Neural progenitor cell (in vitro differentiated cells): Measurements from ENCODE around the gene SMPD3. TPM values are rescaled to one million over a fixed set of nuclear protein-coding genes. Genes with fewer than 3 reads are reported as not detected.

Source experiments
- DNase-seq: peaks from one replicate; pipeline ENCODE4 v3.0.0-alpha.2; 2016; ENCODE audit warnings: low spot score
- H2AFZ ChIP-seq: fragments of 200-600 bp; sonication (generic); replicated peaks from 2 replicates; pipeline ENCODE4 v1.6.1; 2016; ENCODE audit warnings: antibody characterized with exemption
- H3F3A ChIP-seq: fragments of 200-600 bp; sonication (generic); 2 replicates; pipeline ENCODE4 v1.6.1; 2016; ENCODE audit warnings: antibody characterized with exemption, low read depth
- H3K27ac ChIP-seq: fragments of 200-600 bp; sonication (generic); 2 replicates; pipeline ENCODE4 v1.5.1; 2016; ENCODE audit warnings: mild to moderate bottlenecking
- H3K27me3 ChIP-seq: fragments of 200-600 bp; sonication (generic); 2 replicates; pipeline ENCODE4 v1.6.1; 2016; ENCODE audit warnings: mild to moderate bottlenecking, moderate library complexity
- H3K36me3 ChIP-seq: fragments of 200-600 bp; sonication (generic); 2 replicates; pipeline ENCODE4 v1.5.1; 2016
- H3K4me1 ChIP-seq: fragments of 200-600 bp; sonication (generic); 2 replicates; pipeline ENCODE4 v1.6.1; 2016; ENCODE audit warnings: mixed run types
- H3K4me2 ChIP-seq: fragments of 200-600 bp; sonication (generic); 2 replicates; pipeline ENCODE4 v1.6.1; 2016
- H3K4me3 ChIP-seq: fragments of 200-600 bp; sonication (generic); 2 replicates; pipeline ENCODE4 v1.5.1; 2016
- H3K79me2 ChIP-seq: fragments of 200-600 bp; sonication (generic); 2 replicates; pipeline ENCODE4 v1.6.1; 2016; ENCODE audit warnings: low read depth
- H3K9ac ChIP-seq: fragments of 200-600 bp; sonication (generic); 2 replicates; pipeline ENCODE4 v1.6.1; 2016
- H3K9me3 ChIP-seq: fragments of 200-600 bp; sonication (generic); 2 replicates; pipeline ENCODE4 v1.5.1; 2016; ENCODE audit warnings: low read depth
- H4K20me1 ChIP-seq: fragments of 200-600 bp; sonication (generic); 2 replicates; pipeline ENCODE4 v1.6.1; 2016; ENCODE audit warnings: low read depth
- H3K27ac Mint-ChIP-seq: 3 replicates; pipeline ENCODE4 v1.8.0; 2021; ENCODE audit warnings: mixed read lengths
- H3K27me3 Mint-ChIP-seq: 2 replicates; pipeline ENCODE4 v1.8.0; 2022; ENCODE audit warnings: low read depth, mild to moderate bottlenecking, inconsistent platforms, moderate library complexity, mixed read lengths; ENCODE audit not compliant: insufficient read depth
- H3K36me3 Mint-ChIP-seq: 3 replicates; pipeline ENCODE4 v1.8.0; 2021; ENCODE audit warnings: mixed read lengths
- H3K4me1 Mint-ChIP-seq: 3 replicates; pipeline ENCODE4 v1.8.0; 2021; ENCODE audit warnings: mixed read lengths
- H3K4me3 Mint-ChIP-seq: 3 replicates; pipeline ENCODE4 v1.8.0; 2021; ENCODE audit warnings: mild to moderate bottlenecking, moderate library complexity, mixed read lengths
- H3K9me3 Mint-ChIP-seq: 3 replicates; pipeline ENCODE4 v1.8.0; 2020; ENCODE audit warnings: mixed read lengths
- CTCF ChIP-seq: fragments of 200-600 bp; sonication (generic); IDR thresholded peaks from 2 replicates; pipeline ENCODE4 v1.5.1; 2017; ENCODE audit warnings: antibody characterized with exemption, mild to moderate bottlenecking
- EZH2 ChIP-seq: fragments of 200-600 bp; sonication (generic); IDR thresholded peaks from 2 replicates; pipeline ENCODE4 v1.6.1; 2017; ENCODE audit warnings: antibody characterized with exemption, mild to moderate bottlenecking, moderate library complexity
- EZH2phosphoT487 ChIP-seq: fragments of 200-600 bp; sonication (generic); IDR thresholded peaks from 2 replicates; pipeline ENCODE4 v1.6.1; 2017; ENCODE audit warnings: antibody characterized with exemption
- total RNA-seq: library from RNA; depleted of rRNA; stranded (reverse); fragments of >200 nt; gene quantifications from 2 replicates; pipeline ENCODE4 v1.2.3, GENCODE V29; 2015; ENCODE audit warnings: low replicate concordance

SMPD3 gene
- total RNA-seq, 1 donor from 2014 or later: not detected

- H4K20me1 ChIP-seq: no peaks in the 10 kb centered on the region
- H3K9ac ChIP-seq: no peak overlapping the region
- Mint-ChIP-seq H3K9me3 (no peaks in the 10 kb centered on the region), H3K4me3 (no peak overlapping the region), H3K27me3 (peaks cover 19% of the 10 kb centered on the region), H3K36me3 (no peaks in the 10 kb centered on the region), H3K27ac (no peak overlapping the region), H3K4me1 (peaks cover 46% of the 10 kb centered on the region)
- H2AFZ ChIP-seq: no peak overlapping the region
- H3K27me3 ChIP-seq: no peaks in the 10 kb centered on the region
- H3F3A ChIP-seq: peaks cover 13% of the 10 kb centered on the region
- no peaks in the 10 kb centered on the region for H3K9me3 ChIP-seq
- H3K27ac ChIP-seq: no peak overlapping the region
- H3K4me2 ChIP-seq: no peak overlapping the region
- no peaks in the 10 kb centered on the region for H3K79me2 ChIP-seq
- H3K36me3 ChIP-seq: no peaks in the 10 kb centered on the region
- TF ChIP-seq EZH2 (no peak), CTCF (peak; percentile 45), EZH2phosphoT487 (no peak)
- H3K4me3 ChIP-seq: no peak overlapping the region
- no peak for DNase-seq
- H3K4me1 ChIP-seq: peaks cover 20% of the 10 kb centered on the region
Observed at GRCh38 chr16:68382296-68382718, 66.0 kb downstream of the SMPD3 start.

- no peaks in the 10 kb centered on the region for H3K27me3 ChIP-seq
- no peak for DNase-seq
- H3K4me3 ChIP-seq: no peak overlapping the region
- Mint-ChIP-seq H3K27ac (no peak overlapping the region), H3K27me3 (peaks cover 19% of the 10 kb centered on the region), H3K36me3 (no peaks in the 10 kb centered on the region), H3K4me3 (no peak overlapping the region), H3K9me3 (no peaks in the 10 kb centered on the region), H3K4me1 (peaks cover 50% of the 10 kb centered on the region)
- no peak overlapping the region for H3K27ac ChIP-seq
- TF ChIP-seq CTCF (no peak), EZH2 (no peak), EZH2phosphoT487 (no peak)
- no peaks in the 10 kb centered on the region for H3K79me2 ChIP-seq
- H3K9me3 ChIP-seq: no peaks in the 10 kb centered on the region
- H4K20me1 ChIP-seq: no peaks in the 10 kb centered on the region
- H3F3A ChIP-seq: peaks cover 16% of the 10 kb centered on the region
- H2AFZ ChIP-seq: no peak overlapping the region
- H3K4me2 ChIP-seq: no peak overlapping the region
- peaks cover 23% of the 10 kb centered on the region for H3K4me1 ChIP-seq
- H3K9ac ChIP-seq: no peak overlapping the region
- H3K36me3 ChIP-seq: no peaks in the 10 kb centered on the region
Observed at GRCh38 chr16:68381363-68381724, 67.0 kb downstream of the SMPD3 start.

- Mint-ChIP-seq H3K27ac (peak overlapping the region; percentile 30), H3K9me3 (no peaks in the 10 kb centered on the region), H3K4me3 (no peak overlapping the region), H3K4me1 (peaks cover 55% of the 10 kb centered on the region), H3K27me3 (peaks cover 19% of the 10 kb centered on the region), H3K36me3 (no peaks in the 10 kb centered on the region)
- H3K4me3 ChIP-seq: no peak overlapping the region
- H3K9ac ChIP-seq: no peak overlapping the region
- no peak overlapping the region for H3K27ac ChIP-seq
- H3F3A ChIP-seq: peaks cover 22% of the 10 kb centered on the region
- TF ChIP-seq CTCF (no peak), EZH2 (no peak), EZH2phosphoT487 (no peak)
- H3K79me2 ChIP-seq: no peaks in the 10 kb centered on the region
- peaks cover 28% of the 10 kb centered on the region for H3K4me1 ChIP-seq
- H3K36me3 ChIP-seq: no peaks in the 10 kb centered on the region
- no peak for DNase-seq
- no peaks in the 10 kb centered on the region for H3K27me3 ChIP-seq
- no peak overlapping the region for H3K4me2 ChIP-seq
- H4K20me1 ChIP-seq: no peaks in the 10 kb centered on the region
- no peaks in the 10 kb centered on the region for H3K9me3 ChIP-seq
- no peak overlapping the region for H2AFZ ChIP-seq
Observed at GRCh38 chr16:68380676-68381362, 67.5 kb downstream of the SMPD3 start.
